GM18505 (cell line): Measurements from ENCODE around the gene WNT10A.

ENCODE experiments used
- ATAC-seq: cut with Tn5 transposase; IDR thresholded peaks from one replicate; pipeline ENCODE4 v1.9.1; 2021; ENCODE audit not compliant: unreplicated experiment
- POLR2A ChIP-seq: IDR thresholded peaks from 4 replicates; pipeline ENCODE4 v1.6.1; 2011; ENCODE audit warnings: borderline replicate concordance; ENCODE audit not compliant: insufficient read depth, insufficient read length; ENCODE audit errors: extremely low read depth

WNT10A gene

GRCh38 chr2:218885981-218886947 lies 5.6 kb downstream of the WNT10A start:
- no peak for TF ChIP-seq POLR2A
- ATAC-seq, result peak; percentile 66

- no peak for ATAC-seq
- no peak for TF ChIP-seq POLR2A
These were observed 6.4 kb downstream of the WNT10A start for GRCh38 chr2:218887079-218887478.

DNA sequence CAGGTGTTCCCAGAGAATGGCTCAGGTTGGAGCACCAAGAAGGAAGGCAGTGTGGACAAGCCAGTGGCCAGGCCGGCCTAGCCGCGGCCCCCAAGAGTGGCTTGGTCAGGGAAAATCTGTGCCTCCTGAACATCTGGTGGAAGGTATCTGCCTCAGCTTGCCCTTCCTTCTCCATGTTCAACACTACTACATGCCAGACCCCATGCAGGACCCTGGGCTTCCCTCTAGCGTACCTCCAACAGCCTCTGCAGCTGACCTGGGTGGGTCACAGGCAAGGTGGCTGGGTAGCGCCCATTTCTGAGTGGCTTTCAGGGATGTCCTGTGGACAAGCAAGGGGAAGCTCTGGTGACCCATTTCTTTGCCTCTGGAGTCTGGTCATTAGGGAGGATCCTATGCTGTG lies 7.7 kb downstream of the WNT10A start:
- ATAC-seq, result no peak
- no peak for TF ChIP-seq POLR2A

DNA sequence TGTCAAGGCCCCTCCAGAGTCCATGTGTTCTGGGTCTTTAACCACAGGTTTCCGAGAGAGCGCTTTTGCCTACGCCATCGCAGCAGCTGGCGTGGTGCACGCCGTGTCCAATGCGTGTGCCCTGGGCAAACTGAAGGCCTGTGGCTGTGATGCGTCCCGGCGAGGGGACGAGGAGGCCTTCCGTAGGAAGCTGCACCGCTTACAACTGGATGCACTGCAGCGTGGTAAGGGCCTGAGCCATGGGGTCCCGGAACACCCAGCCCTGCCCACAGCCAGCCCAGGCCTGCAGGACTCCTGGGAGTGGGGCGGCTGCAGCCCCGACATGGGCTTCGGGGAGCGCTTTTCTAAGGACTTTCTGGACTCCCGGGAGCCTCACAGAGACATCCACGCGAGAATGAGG lies 9.3 kb downstream of the WNT10A start:
- ATAC-seq, result no peak
- no peak for TF ChIP-seq POLR2A

- no peak for TF ChIP-seq POLR2A
- ATAC-seq, result no peak
These were observed 9.7 kb downstream of the WNT10A start for GRCh38 chr2:218890369-218890768.

GRCh38 chr2:218891275-218892135 lies 10.9 kb downstream of the WNT10A start:
- TF ChIP-seq POLR2A, result no peak
- ATAC-seq, result no peak

GRCh38 chr2:218892693-218893348 lies 12.2 kb downstream of the WNT10A start:
- peak; percentile 43 for ATAC-seq

GRCh38 chr2:218893349-218894150 lies 12.9 kb downstream of the WNT10A start:
- ATAC-seq, result no peak
- TF ChIP-seq POLR2A, result no peak

More at GRCh38 chr2:218892693-218893348, 12.2 kb downstream of the WNT10A start:
- peak; percentile 77 for TF ChIP-seq POLR2A

DNA sequence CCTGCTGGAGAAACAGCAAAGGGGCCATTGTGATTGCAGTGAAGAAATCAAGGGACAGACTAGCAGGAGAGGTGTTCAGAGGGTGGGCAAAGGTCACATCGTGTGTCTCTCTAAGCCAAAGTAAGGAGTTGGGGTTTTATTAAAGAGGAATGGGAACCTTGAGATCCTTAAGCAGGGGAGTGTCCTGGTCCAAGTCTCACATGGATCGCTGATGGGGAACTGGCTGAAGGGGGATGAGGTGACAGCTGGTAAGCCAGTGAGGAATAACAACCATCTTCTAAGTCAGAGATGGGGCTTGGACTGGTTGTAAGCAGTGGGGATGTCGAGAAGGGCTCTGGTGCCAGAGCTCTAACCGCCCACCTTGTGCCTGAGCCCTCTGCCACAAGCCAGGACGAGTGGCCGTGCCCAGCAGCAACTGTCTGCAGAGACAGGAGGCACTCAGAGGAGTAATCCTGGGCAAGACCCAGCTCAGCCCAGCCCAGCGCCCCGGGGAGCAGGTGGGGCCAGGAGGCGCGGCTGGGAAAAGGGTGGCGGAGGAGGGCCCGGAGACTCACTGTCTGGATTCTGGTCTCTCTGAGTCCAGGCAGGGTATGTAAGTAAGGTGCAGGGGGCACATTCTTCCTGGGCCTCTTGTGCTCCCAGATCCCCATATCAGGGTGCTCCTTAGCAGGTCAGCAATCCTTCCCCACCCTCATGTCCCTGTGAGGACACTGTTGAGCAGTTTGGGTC lies 13.7 kb downstream of the WNT10A start:
- ATAC-seq, result no peak
- no peak for TF ChIP-seq POLR2A

DNA sequence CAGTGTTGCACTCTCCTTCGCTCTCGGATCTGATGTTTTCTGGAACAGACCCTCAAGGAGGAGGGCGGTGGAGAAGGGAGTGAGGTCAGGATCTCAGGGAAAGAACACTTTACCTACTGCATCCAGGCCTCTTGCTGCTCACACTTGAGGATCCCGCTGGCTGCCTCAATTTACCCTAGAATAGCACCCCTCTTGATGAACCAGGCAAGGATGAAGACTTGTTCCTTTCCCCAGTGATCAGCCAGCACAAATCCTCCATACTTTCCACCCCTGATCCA lies 14.2 kb downstream of the WNT10A start:
- ATAC-seq, result no peak
- TF ChIP-seq POLR2A, result no peak

GRCh38 chr2:218895326-218895725 lies 14.7 kb downstream of the WNT10A start:
- no peak for TF ChIP-seq POLR2A
- no peak for ATAC-seq

DNA sequence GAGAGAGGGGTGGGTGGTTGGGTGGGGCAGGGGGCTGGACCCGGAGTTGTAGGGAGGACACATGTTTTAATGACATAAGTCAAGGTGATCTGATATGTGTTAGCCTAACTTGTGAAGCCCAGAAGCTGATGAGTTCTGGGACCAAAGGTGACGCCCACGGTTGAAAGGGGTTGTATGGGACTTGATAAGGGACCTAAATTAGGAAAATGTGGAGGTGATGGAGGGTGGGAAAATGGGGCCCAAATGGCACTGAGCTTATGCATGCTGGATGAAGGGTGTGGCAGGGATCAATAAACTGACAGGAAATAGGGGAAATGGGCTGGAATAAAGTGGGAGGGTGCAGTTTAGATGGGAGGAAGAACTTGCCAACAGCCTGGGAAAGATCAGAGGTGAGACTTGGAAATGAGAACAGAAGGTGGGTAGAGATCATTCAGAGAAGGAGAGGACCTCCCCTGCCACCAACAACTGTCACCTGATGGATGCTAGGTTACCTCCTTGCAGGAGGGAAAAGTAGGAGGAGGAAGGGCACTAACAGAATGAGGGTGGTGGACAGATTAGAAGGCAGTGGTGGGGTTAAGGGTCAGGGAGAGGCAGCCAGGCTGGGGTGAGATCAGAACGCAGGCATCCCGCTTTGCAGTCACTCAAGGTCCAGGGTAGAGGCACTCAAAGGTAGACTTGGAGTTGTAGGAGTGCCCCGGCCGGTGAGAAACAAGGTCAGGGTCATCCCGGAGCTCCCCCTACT lies 15.3 kb downstream of the WNT10A start:
- peak; percentile 2 for ATAC-seq

More for the DNA sequence above, 15.3 kb downstream of the WNT10A start:
- no peak for TF ChIP-seq POLR2A
